ENCODE data around the gene NME8. TPM values are rescaled to one million over a fixed set of nuclear protein-coding genes. Genes with fewer than 3 reads are reported as not detected.

Gene NME8
- total and polyA plus RNA-seq, 2 donors (not counting 1 experiment from before 2014, with no cell fraction given), result not detected

DNA sequence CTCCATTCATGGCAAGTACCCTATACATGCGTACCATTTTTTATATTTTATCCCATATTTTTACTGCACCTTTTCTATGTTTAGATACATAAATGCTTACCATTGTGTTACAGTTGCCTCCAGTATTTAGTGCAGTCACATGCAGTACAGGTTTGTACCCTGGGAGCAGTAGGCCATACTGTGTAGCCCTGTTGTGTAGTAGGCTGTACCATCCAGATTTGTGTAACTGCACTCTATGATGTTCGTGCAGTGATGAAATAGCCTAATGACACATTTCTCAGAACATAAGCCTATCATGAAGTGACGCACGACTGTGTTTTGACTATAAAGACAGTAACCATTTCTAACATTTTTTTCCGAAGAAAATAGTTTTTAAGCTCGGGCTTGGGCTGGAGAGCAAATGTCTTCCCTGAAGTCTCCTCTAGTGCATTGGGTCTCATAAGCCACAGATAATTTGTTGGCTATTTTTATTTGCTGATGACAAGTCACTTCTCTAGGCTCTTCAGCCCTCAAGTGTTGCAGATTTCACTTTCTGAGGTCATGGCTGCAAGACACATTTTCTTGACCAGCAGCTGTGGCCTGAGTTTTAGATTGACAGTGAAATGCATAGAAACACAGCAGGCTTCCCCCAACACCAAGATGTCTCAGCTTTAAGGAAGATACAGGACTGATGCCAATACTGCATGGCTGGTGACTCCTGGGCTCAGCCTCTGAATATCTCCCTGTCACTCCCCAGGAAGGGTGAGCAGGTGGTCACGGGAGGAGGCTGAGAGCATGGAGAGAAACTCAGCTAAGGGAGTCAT, 98.9 kb downstream of the NME8 start:
- no peak overlapping the region for H3K4me3 Mint-ChIP-seq
- TF ChIP-seq EZH2 (IDR thresholded peaks at IDR 0.05; ENCODE audit: borderline replicate concordance, insufficient read depth, low read depth, low read length, poor library complexity, severe bottlenecking), result no peak
- TF ChIP-seq, protein P1, sequence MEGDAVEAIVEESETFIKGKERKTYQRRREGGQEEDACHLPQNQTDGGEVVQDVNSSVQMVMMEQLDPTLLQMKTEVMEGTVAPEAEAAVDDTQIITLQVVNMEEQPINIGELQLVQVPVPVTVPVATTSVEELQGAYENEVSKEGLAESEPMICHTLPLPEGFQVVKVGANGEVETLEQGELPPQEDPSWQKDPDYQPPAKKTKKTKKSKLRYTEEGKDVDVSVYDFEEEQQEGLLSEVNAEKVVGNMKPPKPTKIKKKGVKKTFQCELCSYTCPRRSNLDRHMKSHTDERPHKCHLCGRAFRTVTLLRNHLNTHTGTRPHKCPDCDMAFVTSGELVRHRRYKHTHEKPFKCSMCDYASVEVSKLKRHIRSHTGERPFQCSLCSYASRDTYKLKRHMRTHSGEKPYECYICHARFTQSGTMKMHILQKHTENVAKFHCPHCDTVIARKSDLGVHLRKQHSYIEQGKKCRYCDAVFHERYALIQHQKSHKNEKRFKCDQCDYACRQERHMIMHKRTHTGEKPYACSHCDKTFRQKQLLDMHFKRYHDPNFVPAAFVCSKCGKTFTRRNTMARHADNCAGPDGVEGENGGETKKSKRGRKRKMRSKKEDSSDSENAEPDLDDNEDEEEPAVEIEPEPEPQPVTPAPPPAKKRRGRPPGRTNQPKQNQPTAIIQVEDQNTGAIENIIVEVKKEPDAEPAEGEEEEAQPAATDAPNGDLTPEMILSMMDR (IDR thresholded peaks at IDR 0.05), result no peak
- H3K79me2 ChIP-seq (ENCODE audit: control insufficient read depth, insufficient read depth, low read length), result no peaks in the 10 kb centered on the region
- no peak overlapping the region for H3K27ac ChIP-seq (ENCODE audit: low read length in 2 of 2)
- no peak overlapping the region for H3K4me3 ChIP-seq (ENCODE audit: control extremely low read depth in 1 of 5, extremely low read depth in 1 of 5, insufficient read depth in 1 of 5, low read depth in 2 of 5, low read length in 4 of 5)
- no peaks in the 10 kb centered on the region for H3K9me3 ChIP-seq (ENCODE audit: control extremely low read depth in 1 of 3, control insufficient read depth in 2 of 3, insufficient read depth in 1 of 3, low read length in 2 of 3)
- H3K4me2 ChIP-seq (replicated peaks; ENCODE audit: low read depth, low read length, poor library complexity, severe bottlenecking), result no peak overlapping the region
- CTCF ChIA-PET, result no interaction called here
- H3K4me1 Mint-ChIP-seq, result no peaks in the 10 kb centered on the region
- no peaks in the 10 kb centered on the region for H4K20me1 ChIP-seq (ENCODE audit: control insufficient read depth, insufficient read depth, low read length, poor library complexity, severe bottlenecking)
- POLR2A ChIA-PET, result no interaction called here
- ATAC-seq (ENCODE audit: low read depth), result no peak
- no peak overlapping the region for H3K9ac ChIP-seq (ENCODE audit: low read length)
- no peaks in the 10 kb centered on the region for H3K36me3 ChIP-seq (replicated peaks in 1 of 2; ENCODE audit: control extremely low read depth in 1 of 2, control insufficient read depth in 1 of 2, extremely low read depth in 1 of 2, insufficient read depth in 2 of 2, low read length in 1 of 2)
- no peak for DNase-seq
- no peaks in the 10 kb centered on the region for H3K27me3 Mint-ChIP-seq
- no peaks in the 10 kb centered on the region for H3K9me3 Mint-ChIP-seq (ENCODE audit: insufficient read depth)
- no peaks in the 10 kb centered on the region for H3K27me3 ChIP-seq (replicated peaks in 1 of 4; ENCODE audit: control extremely low read depth in 1 of 4, control insufficient read depth in 3 of 4, insufficient read depth in 4 of 4, low read length in 3 of 4)
- no peak overlapping the region for H3K27ac Mint-ChIP-seq
- WGBS (ENCODE audit: insufficient coverage), result 96% methylated on average over 4 of the region's 7 CpGs
- intact Hi-C loops (cut with micrococcal nuclease), result no loop called here
- H3K4me1 ChIP-seq (ENCODE audit: control insufficient read depth in 2 of 2, insufficient read depth in 2 of 2, low read length in 2 of 2), result no peaks in the 10 kb centered on the region
- no peak overlapping the region for H2AFZ ChIP-seq (ENCODE audit: insufficient read depth, low read depth, low read length, poor library complexity, severe bottlenecking)

DNA sequence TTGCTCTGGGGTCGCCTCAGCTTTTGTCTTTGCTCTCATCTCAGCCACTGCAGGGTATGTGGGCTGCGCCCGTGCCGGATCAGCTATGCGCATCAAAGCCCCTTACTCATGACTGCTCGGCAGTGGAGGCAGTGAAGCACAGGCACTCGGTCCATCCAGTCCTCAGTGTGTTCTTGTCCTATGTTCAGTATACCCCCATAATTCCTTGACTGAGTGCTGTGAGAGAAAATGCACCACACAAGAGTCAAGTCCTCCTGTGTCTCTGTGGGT, 99.5 kb downstream of the NME8 start:
- no peak overlapping the region for H3K9ac ChIP-seq (ENCODE audit: low read length)
- ATAC-seq (ENCODE audit: low read depth) (no peak), DNase-seq (no peak)
- TF ChIP-seq, protein P1 (IDR thresholded peaks at IDR 0.05), result no peak
- no peak for TF ChIP-seq EZH2 (IDR thresholded peaks at IDR 0.05; ENCODE audit: borderline replicate concordance, insufficient read depth, low read depth, low read length, poor library complexity, severe bottlenecking)
- H3K27me3 ChIP-seq (replicated peaks in 1 of 4; ENCODE audit: control extremely low read depth in 1 of 4, control insufficient read depth in 3 of 4, insufficient read depth in 4 of 4, low read length in 3 of 4), result no peaks in the 10 kb centered on the region
- no peak overlapping the region for H2AFZ ChIP-seq (ENCODE audit: insufficient read depth, low read depth, low read length, poor library complexity, severe bottlenecking)
- POLR2A ChIA-PET, result no interaction called here
- WGBS (ENCODE audit: insufficient coverage), result 97% methylated on average over 3 of the region's 7 CpGs
- no peak overlapping the region for H3K27ac ChIP-seq (ENCODE audit: low read length in 2 of 2)
- H3K9me3 Mint-ChIP-seq (ENCODE audit: insufficient read depth), result no peaks in the 10 kb centered on the region
- H3K4me2 ChIP-seq (replicated peaks; ENCODE audit: low read depth, low read length, poor library complexity, severe bottlenecking), result no peak overlapping the region
- H3K27me3 Mint-ChIP-seq, result no peaks in the 10 kb centered on the region
- intact Hi-C loops (cut with micrococcal nuclease), result no loop called here
- no peak overlapping the region for H3K4me3 Mint-ChIP-seq
- H3K36me3 ChIP-seq (replicated peaks in 1 of 2; ENCODE audit: control extremely low read depth in 1 of 2, control insufficient read depth in 1 of 2, extremely low read depth in 1 of 2, insufficient read depth in 2 of 2, low read length in 1 of 2), result no peaks in the 10 kb centered on the region
- CTCF ChIA-PET, result no interaction called here
- H3K27ac Mint-ChIP-seq, result no peak overlapping the region
- H3K4me1 Mint-ChIP-seq, result no peaks in the 10 kb centered on the region
- H3K4me3 ChIP-seq (ENCODE audit: control extremely low read depth in 1 of 5, extremely low read depth in 1 of 5, insufficient read depth in 1 of 5, low read depth in 2 of 5, low read length in 4 of 5), result no peak overlapping the region
- no peaks in the 10 kb centered on the region for H3K79me2 ChIP-seq (ENCODE audit: control insufficient read depth, insufficient read depth, low read length)
- no peaks in the 10 kb centered on the region for H4K20me1 ChIP-seq (ENCODE audit: control insufficient read depth, insufficient read depth, low read length, poor library complexity, severe bottlenecking)
- H3K9me3 ChIP-seq (ENCODE audit: control extremely low read depth in 1 of 3, control insufficient read depth in 2 of 3, insufficient read depth in 1 of 3, low read length in 2 of 3), result no peaks in the 10 kb centered on the region
- no peaks in the 10 kb centered on the region for H3K4me1 ChIP-seq (ENCODE audit: control insufficient read depth in 2 of 2, insufficient read depth in 2 of 2, low read length in 2 of 2)

Other genes with a start within 250 kb of the NME8 start
- not detected in 2 replicates for gene GPR141, start 164.8 kb upstream of the NME8 start, total RNA-seq
- gene GPR141, start 164.8 kb upstream of the NME8 start, polyA plus RNA-seq, result not detected in 2 replicates
- gene SFRP4, start 68.2 kb downstream of the NME8 start, total RNA-seq, result not detected in 2 replicates
- not detected in 2 replicates for gene SFRP4, start 68.2 kb downstream of the NME8 start, polyA plus RNA-seq
- not detected in 2 replicates for gene EPDR1, start 72.0 kb downstream of the NME8 start, total RNA-seq
- gene EPDR1, start 72.0 kb downstream of the NME8 start, polyA plus RNA-seq, result not detected in 2 replicates